Lung (tissue), 12 donors: ENCODE measurements around the gene PCYOX1L. TPM values are rescaled to one million over a fixed set of nuclear protein-coding genes. Genes with fewer than 3 reads are reported as not detected.
A peak's percentile ranks its signal among the peaks of the same experiment; 100 is the strongest.

Source experiments
- ATAC-seq: fragments of 200-7000 bp; cut with Tn5 transposase; one replicate; pipeline ENCODE4 v1.9.1; 2020; ENCODE audit warnings: moderate number of reproducible peaks; ENCODE audit not compliant: insufficient read depth, low FRiP score
- DNase-seq, 3 donors: peaks; one replicate each; pipeline ENCODE4 v3.0.0-alpha.2; 2013 to 2017
- H3K27ac ChIP-seq, 2 donors: one replicate each; pipeline ENCODE4 v1.5.1; 2013; ENCODE audit warnings: mild to moderate bottlenecking in 2 of 2, moderate library complexity in 2 of 2, control low read depth in 1 of 2, inconsistent platforms in 1 of 2, low read depth in 1 of 2, low read length in 1 of 2
- H3K27me3 ChIP-seq, 3 donors: one replicate each; pipeline ENCODE4 v1.5.1; 2013; ENCODE audit warnings: low read length in 2 of 3; ENCODE audit not compliant: control insufficient read depth in 3 of 3, insufficient read depth in 3 of 3
- H3K36me3 ChIP-seq, 4 donors: one replicate each; pipeline ENCODE4 v1.5.1; 2013; ENCODE audit warnings: low read length in 4 of 4, mild to moderate bottlenecking in 1 of 4, moderate library complexity in 1 of 4; ENCODE audit not compliant: control insufficient read depth in 4 of 4, insufficient read depth in 4 of 4
- H3K4me1 ChIP-seq, 5 donors: one replicate each; pipeline ENCODE4 v1.5.1; 2013; ENCODE audit warnings: low read length in 5 of 5, mild to moderate bottlenecking in 2 of 5, moderate library complexity in 1 of 5; ENCODE audit not compliant: control insufficient read depth in 5 of 5, insufficient read depth in 5 of 5
- H3K4me3 ChIP-seq: one replicate; pipeline ENCODE4 v1.5.1; 2013; ENCODE audit warnings: mild to moderate bottlenecking, control low read depth, moderate library complexity
- H3K9ac ChIP-seq, 2 donors: one replicate each; pipeline ENCODE4 v1.5.1; 2013; ENCODE audit warnings: low read length in 2 of 2, control low read depth in 1 of 2; ENCODE audit not compliant: insufficient read depth in 1 of 2
- H3K9me3 ChIP-seq, 4 donors: one replicate each; pipeline ENCODE4 v1.5.1; 2013; ENCODE audit warnings: low read length in 3 of 4, mild to moderate bottlenecking in 1 of 4, moderate library complexity in 1 of 4; ENCODE audit not compliant: control insufficient read depth in 4 of 4, insufficient read depth in 3 of 4
- CTCF ChIP-seq: IDR thresholded peaks from 2 replicates; pipeline ENCODE4 v1.5.1; 2012; ENCODE audit warnings: mild to moderate bottlenecking; ENCODE audit errors: control extremely low read depth, extremely low read depth
- WGBS, 2 donors: extraction: QIAGEN DNeasy Blood & Tissue Kit; methylation state at CpG; one replicate each; pipeline ENCODE4 v1.1.7; 2013; 5-methylcytosine and 5-hydroxymethylcytosine counted together
- polyA plus RNA-seq, 2 donors: library from polyadenylated mRNA; stranded (reverse); fragments of 200-250 nt; gene quantifications; one replicate each; pipeline ENCODE4 v1.2.1, GENCODE V29; 2013
- total RNA-seq, 2 donors: library from RNA; depleted of rRNA in 1 of 2; stranded (reverse); fragments of >200 nt in 1 of 2; gene quantifications; one replicate each; pipeline ENCODE4 v1.2.1, GENCODE V29; 2014 to 2021
- donor health status: control.
- donor health status: control.
- donor health status: Bipolar disorder and iron deficiency.
- donor health status: healthy.
- donor health status: DM: yes; HTN: yes; CAD: no.

Gene PCYOX1L
- total and polyA plus RNA-seq, 4 donors, result 4.8 to 9.3 (median 7.3) TPM

GRCh38 chr5:149320791-149321330 lies 37.0 kb upstream of the PCYOX1L start:
- H3K4me1 ChIP-seq, result peaks cover 0 to 15% (median 12%) of the 10 kb centered on the region in 5 donors
- H3K27ac ChIP-seq, result peak overlapping the region; percentile 54 to 63
- H3K4me3 ChIP-seq, result no peak overlapping the region
- peak; percentile 48 for ATAC-seq
- TF ChIP-seq CTCF, result no peak
- H3K36me3 ChIP-seq, result peaks cover 0 to 14% (median under 1%) of the 10 kb centered on the region in 4 donors
- no peaks in the 10 kb centered on the region for H3K9me3 ChIP-seq
- DNase-seq, result peak; percentile 95 to 98 (median 95)
- no peak overlapping the region for H3K9ac ChIP-seq
- no peaks in the 10 kb centered on the region for H3K27me3 ChIP-seq
- 36 to 37% methylated on average over 4 of the region's 4 CpGs for WGBS, 2 donors

- WGBS, 2 donors, result 90 to 91% methylated on average over 12 of the region's 12 CpGs
- Histone ChIP-seq H3K27me3 (no peaks in the 10 kb centered on the region), H3K9ac (no peak overlapping the region), H3K27ac (peak overlapping the region; percentile 35 to 42), H3K9me3 (no peaks in the 10 kb centered on the region), H3K4me3 (no peak overlapping the region), H3K36me3 (peaks cover 0 to 14% (median 4%) of the 10 kb centered on the region in 4 donors), H3K4me1 (peaks cover 0 to 15% (median 12%) of the 10 kb centered on the region in 5 donors)
- no peak for ATAC-seq
- no peak for DNase-seq
- no peak for TF ChIP-seq CTCF
Observed at GRCh38 chr5:149322518-149322917, 35.3 kb upstream of the PCYOX1L start.

GRCh38 chr5:149323210-149323609 lies 34.6 kb upstream of the PCYOX1L start:
- H3K36me3 ChIP-seq, result peaks cover 0 to 15% (median 6%) of the 10 kb centered on the region in 4 donors
- H3K4me3 ChIP-seq, result no peak overlapping the region
- no peak for DNase-seq
- no peak overlapping the region for H3K9ac ChIP-seq
- no peaks in the 10 kb centered on the region for H3K27me3 ChIP-seq
- ATAC-seq, result no peak
- peaks cover 0 to 15% (median 12%) of the 10 kb centered on the region in 5 donors for H3K4me1 ChIP-seq
- no peaks in the 10 kb centered on the region for H3K9me3 ChIP-seq
- TF ChIP-seq CTCF, result no peak
- no peak overlapping the region for H3K27ac ChIP-seq
